H9 (cell line): ENCODE measurements around the gene TTYH2. TPM values are rescaled to one million over a fixed set of nuclear protein-coding genes. Genes with fewer than 3 reads are reported as not detected.
"Not testable (repeated sequence)": the region's sequence is repeated elsewhere in the genome, so short reads cannot be mapped to it uniquely, and the experiment has no call there.

Experiments
- DNase-seq: peaks from one replicate; pipeline ENCODE4 v3.0.0-alpha.2; 2017
- H2AFZ ChIP-seq: one replicate; pipeline ENCODE4 v1.6.1; 2013; ENCODE audit warnings: mild to moderate bottlenecking, low read length, control low read depth, moderate library complexity
- H2AK5ac ChIP-seq: 2 replicates; pipeline ENCODE4 v1.6.1; 2013; ENCODE audit warnings: low read length, control low read depth, mixed read lengths; ENCODE audit not compliant: insufficient read length
- H2BK120ac ChIP-seq: one replicate; pipeline ENCODE4 v1.6.1; 2013; ENCODE audit warnings: low read depth, mild to moderate bottlenecking, low read length, control low read depth, inconsistent platforms; ENCODE audit not compliant: poor library complexity, severe bottlenecking
- H2BK12ac ChIP-seq: 2 replicates; pipeline ENCODE4 v1.6.1; 2013; ENCODE audit warnings: low read length, control low read depth, mixed read lengths, low read depth; ENCODE audit not compliant: insufficient read length
- H2BK15ac ChIP-seq: 2 replicates; pipeline ENCODE4 v1.6.1; 2013; ENCODE audit warnings: low read depth, low read length, control low read depth
- H2BK20ac ChIP-seq: one replicate; pipeline ENCODE4 v1.6.1; 2013; ENCODE audit warnings: low read depth, mild to moderate bottlenecking, low read length, control low read depth, inconsistent platforms; ENCODE audit not compliant: poor library complexity, severe bottlenecking
- H2BK5ac ChIP-seq: 2 replicates; pipeline ENCODE4 v1.6.1; 2013; ENCODE audit warnings: low read length, control low read depth, mixed read lengths; ENCODE audit not compliant: insufficient read length
- H3K14ac ChIP-seq: 2 replicates; pipeline ENCODE4 v1.6.1; 2013; ENCODE audit warnings: low read length, control low read depth; ENCODE audit not compliant: insufficient read depth
- H3K18ac ChIP-seq: 2 replicates; pipeline ENCODE4 v1.6.1; 2013; ENCODE audit warnings: low read depth, mild to moderate bottlenecking, mixed read lengths, low read length, control low read depth; ENCODE audit not compliant: insufficient read length
- H3K23ac ChIP-seq: 2 replicates; pipeline ENCODE4 v1.6.1; 2013; ENCODE audit warnings: low read length, control low read depth, mixed read lengths, low read depth; ENCODE audit not compliant: insufficient read length
- H3K23me2 ChIP-seq: 2 replicates; pipeline ENCODE4 v1.6.1; 2013; ENCODE audit warnings: low read depth, mild to moderate bottlenecking, mixed read lengths, low read length, control low read depth; ENCODE audit not compliant: insufficient read length, poor library complexity, severe bottlenecking
- H3K27ac ChIP-seq: 2 replicates; pipeline ENCODE4 v1.5.1; 2013; ENCODE audit warnings: low read length, control low read depth, mixed read lengths, low read depth; ENCODE audit not compliant: insufficient read length
- H3K27me3 ChIP-seq: 2 replicates; pipeline ENCODE4 v1.6.1; 2013; ENCODE audit warnings: low read length, control low read depth, inconsistent platforms; ENCODE audit not compliant: insufficient read depth
- H3K4ac ChIP-seq: 2 replicates; pipeline ENCODE4 v1.6.1; 2013; ENCODE audit warnings: low read depth, mild to moderate bottlenecking, control low read depth, inconsistent platforms, low read length, moderate library complexity
- H3K4me1 ChIP-seq: 2 replicates; pipeline ENCODE4 v1.6.1; 2013; ENCODE audit warnings: low read length, control low read depth, inconsistent platforms; ENCODE audit not compliant: insufficient read depth
- H3K4me2 ChIP-seq: 2 replicates; pipeline ENCODE4 v1.6.1; 2013; ENCODE audit warnings: low read length, control low read depth, mixed read lengths; ENCODE audit not compliant: insufficient read length, insufficient read depth
- H3K56ac ChIP-seq: 2 replicates; pipeline ENCODE4 v1.6.1; 2013; ENCODE audit warnings: low read depth, mild to moderate bottlenecking, mixed read lengths, low read length, control low read depth; ENCODE audit not compliant: insufficient read length
- H3K79me1 ChIP-seq: 2 replicates; pipeline ENCODE4 v1.6.1; 2013; ENCODE audit warnings: low read depth, mild to moderate bottlenecking, moderate library complexity, low read length, control low read depth, inconsistent platforms; ENCODE audit not compliant: insufficient read depth, poor library complexity, severe bottlenecking
- H3K79me2 ChIP-seq: 2 replicates; pipeline ENCODE4 v1.6.1; 2013; ENCODE audit warnings: low read length, control low read depth, inconsistent platforms; ENCODE audit not compliant: insufficient read depth
- H3K9ac ChIP-seq: 2 replicates; pipeline ENCODE4 v1.6.1; 2013; ENCODE audit warnings: low read length, control low read depth, mixed read lengths; ENCODE audit not compliant: insufficient read length; ENCODE audit errors: extremely low read depth
- H3K9me3 ChIP-seq: one replicate; pipeline ENCODE4 v1.6.1; 2013; ENCODE audit warnings: low read depth, low read length, inconsistent platforms; ENCODE audit not compliant: control insufficient read depth
- H3T11ph ChIP-seq: one replicate; pipeline ENCODE4 v1.6.1; 2013; ENCODE audit warnings: mild to moderate bottlenecking, low read length, control low read depth, inconsistent platforms
- H4K20me1 ChIP-seq: one replicate; pipeline ENCODE4 v1.6.1; 2013; ENCODE audit not compliant: control insufficient read depth, insufficient read length, insufficient read depth
- H4K5ac ChIP-seq: 2 replicates; pipeline ENCODE4 v1.6.1; 2013; ENCODE audit warnings: low read depth, mild to moderate bottlenecking, mixed read lengths, low read length, control low read depth; ENCODE audit not compliant: insufficient read length
- H4K8ac ChIP-seq: replicated peaks from 2 replicates; pipeline ENCODE4 v1.6.1; 2013; ENCODE audit warnings: low read length, control low read depth, mixed read lengths, low read depth; ENCODE audit not compliant: insufficient read length
- H4K91ac ChIP-seq: 2 replicates; pipeline ENCODE4 v1.6.1; 2013; ENCODE audit warnings: low read depth, mild to moderate bottlenecking, moderate library complexity, mixed read lengths, low read length, control low read depth; ENCODE audit not compliant: insufficient read length
- H3K27ac Mint-ChIP-seq, 3 experiments: 2 replicates in 2 of 3; 3 replicates in 1 of 3; pipeline ENCODE4 v1.8.0; 2020 to 2021; ENCODE audit warnings: mixed read lengths in 3 of 3, mild to moderate bottlenecking in 1 of 3, moderate library complexity in 1 of 3
- H3K27me3 Mint-ChIP-seq: 2 replicates; pipeline ENCODE4 v1.8.0; 2021; ENCODE audit warnings: low read depth, mild to moderate bottlenecking, moderate library complexity, mixed read lengths
- H3K36me3 Mint-ChIP-seq, 3 experiments: 2 replicates in 2 of 3; 3 replicates in 1 of 3; pipeline ENCODE4 v1.8.0; 2020 to 2021; ENCODE audit warnings: low read depth in 3 of 3, mixed read lengths in 3 of 3; ENCODE audit not compliant: insufficient read depth in 1 of 3
- H3K4me1 Mint-ChIP-seq, 2 experiments: 2 replicates each; pipeline ENCODE4 v1.8.0; 2020; ENCODE audit warnings: mixed read lengths in 2 of 2
- H3K4me3 Mint-ChIP-seq, 2 experiments: 2 replicates in 1 of 2; 3 replicates in 1 of 2; pipeline ENCODE4 v1.8.0; 2020 to 2021; ENCODE audit warnings: mild to moderate bottlenecking in 2 of 2, mixed read lengths in 2 of 2, moderate library complexity in 1 of 2
- H3K9me3 Mint-ChIP-seq, 2 experiments: 2 replicates in 1 of 2; 3 replicates in 1 of 2; pipeline ENCODE4 v1.8.0; 2020; ENCODE audit warnings: mild to moderate bottlenecking in 2 of 2, mixed read lengths in 2 of 2, moderate library complexity in 1 of 2
- CTCF ChIP-seq: fragments of 200-600 bp; sonication (generic); conservative IDR thresholded peaks from 3 replicates; pipeline ENCODE4 v1.8.0; 2021; ENCODE audit warnings: antibody characterized with exemption, mild to moderate bottlenecking
- WGBS: extraction: QIAGEN DNeasy Blood & Tissue Kit; methylation state at CpG from one replicate; pipeline ENCODE4 v1.1.7; 2013; ENCODE audit warnings: missing lambda C conversion rate, low lambda C conversion rate, mixed read lengths; ENCODE audit not compliant: insufficient read length; ENCODE audit errors: extremely low coverage; 5-methylcytosine and 5-hydroxymethylcytosine counted together
- total RNA-seq: library from RNA; stranded (reverse); gene quantifications from 2 replicates; pipeline ENCODE4 v1.2.1, GENCODE V29; 2021

The TTYH2 gene
- total RNA-seq, 1 experiment from 2014 or later: 1.6 TPM

- H4K5ac ChIP-seq: no peak overlapping the region
- no peak for TF ChIP-seq CTCF
- no peak overlapping the region for H4K8ac ChIP-seq
- H3K27ac ChIP-seq: no peak overlapping the region
- H2BK20ac ChIP-seq: no peak overlapping the region
- H3K79me1 ChIP-seq: no peaks in the 10 kb centered on the region
- WGBS: no CpG with 5 or more reads among the region's 7 CpGs
- no peak overlapping the region for H3K23ac ChIP-seq
- no peaks in the 10 kb centered on the region for H4K20me1 ChIP-seq
- H2AFZ ChIP-seq: no peak overlapping the region
- no peak overlapping the region for H3K14ac ChIP-seq
- H4K91ac ChIP-seq: no peak overlapping the region
- H3K4me1 ChIP-seq: peaks cover 4% of the 10 kb centered on the region; the same call in 1 of the 2 replicates
- Mint-ChIP-seq H3K4me3 (no peak overlapping the region), H3K4me1 (peaks cover 18 to 23% of the 10 kb centered on the region in 2 experiments), H3K36me3 (no peaks in the 10 kb centered on the region), H3K27me3 (peaks cover 26% of the 10 kb centered on the region), H3K9me3 (no peaks in the 10 kb centered on the region), H3K27ac (no peak overlapping the region; a peak in 2 of 7 replicates)
- H3K4me2 ChIP-seq: no peak overlapping the region
- no peak for DNase-seq
- H3K27me3 ChIP-seq: no peaks in the 10 kb centered on the region
- no peak overlapping the region for H3K9ac ChIP-seq
- H2BK15ac ChIP-seq: no peak overlapping the region
- H3K4ac ChIP-seq: no peak overlapping the region
- H3K23me2 ChIP-seq: peaks cover 3% of the 10 kb centered on the region
- no peak overlapping the region for H3K56ac ChIP-seq
- no peak overlapping the region for H2BK5ac ChIP-seq
- H3K18ac ChIP-seq: no peak overlapping the region
- H3T11ph ChIP-seq: no peak overlapping the region
- H2BK120ac ChIP-seq: no peak overlapping the region
- no peaks in the 10 kb centered on the region for H3K9me3 ChIP-seq
- no peak overlapping the region for H2AK5ac ChIP-seq
- no peaks in the 10 kb centered on the region for H3K79me2 ChIP-seq
- H2BK12ac ChIP-seq: no peak overlapping the region
Measured at GRCh38 chr17:74262601-74263000, 49.2 kb downstream of the TTYH2 start.

- not testable (repeated sequence) for H3K27me3 ChIP-seq, DNase-seq, H2BK5ac ChIP-seq, H3K18ac ChIP-seq, H2AK5ac ChIP-seq, H3K56ac ChIP-seq, H3K36me3 Mint-ChIP-seq, H3K79me2 ChIP-seq, H3K23me2 ChIP-seq, H3K9me3 Mint-ChIP-seq, H3K9ac ChIP-seq, H3K4me3 Mint-ChIP-seq, H3K27ac ChIP-seq, H3K9me3 ChIP-seq, H3K4ac ChIP-seq, H3K4me1 ChIP-seq, H4K91ac ChIP-seq, H3K23ac ChIP-seq, H2BK12ac ChIP-seq, H3K14ac ChIP-seq, H2AFZ ChIP-seq, H2BK20ac ChIP-seq, H3T11ph ChIP-seq, H4K8ac ChIP-seq, H3K4me2 ChIP-seq, H3K27ac Mint-ChIP-seq, H3K79me1 ChIP-seq, H2BK15ac ChIP-seq, H4K20me1 ChIP-seq, H4K5ac ChIP-seq, H2BK120ac ChIP-seq
- no CpG with 5 or more reads among the region's 4 CpGs for WGBS
- Mint-ChIP-seq H3K27me3 (peaks cover 27% of the 10 kb centered on the region), H3K4me1 (peaks cover 3 to 23% of the 10 kb centered on the region in 2 experiments)
Measured at GRCh38 chr17:74267054-74267453, 53.7 kb downstream of the TTYH2 start.
